Duodenal mucosa (tissue), 2 donors: Measurements from ENCODE around the gene PNPLA2.
A peak's percentile ranks its signal among the peaks of the same experiment; 100 is the strongest.

Experiments
- H3K27ac ChIP-seq: one replicate; pipeline ENCODE4 v1.7.0; 2013; ENCODE audit warnings: low read depth, low read length
- H3K27me3 ChIP-seq, 2 donors: one replicate each; pipeline ENCODE4 v1.7.0; 2013; ENCODE audit warnings: low read length in 2 of 2, control low read depth in 1 of 2; ENCODE audit not compliant: insufficient read depth in 2 of 2, control insufficient read depth in 1 of 2
- H3K36me3 ChIP-seq, 2 donors: one replicate each; pipeline ENCODE4 v1.7.0; 2013; ENCODE audit warnings: low read length in 2 of 2, control low read depth in 1 of 2; ENCODE audit not compliant: insufficient read depth in 2 of 2, control insufficient read depth in 1 of 2
- H3K4me1 ChIP-seq, 2 donors: one replicate each; pipeline ENCODE4 v1.7.0; 2013; ENCODE audit warnings: low read length in 2 of 2, control low read depth in 1 of 2; ENCODE audit not compliant: insufficient read depth in 2 of 2, control insufficient read depth in 1 of 2
- H3K4me3 ChIP-seq, 2 donors: one replicate each; pipeline ENCODE4 v1.7.0; 2013; ENCODE audit warnings: low read length in 2 of 2, low read depth in 1 of 2
- H3K9ac ChIP-seq, 2 donors: one replicate each; pipeline ENCODE4 v1.7.0; 2013; ENCODE audit warnings: low read length in 2 of 2, low read depth in 1 of 2
- H3K9me3 ChIP-seq, 2 donors: one replicate each; pipeline ENCODE4 v1.7.0; 2013; ENCODE audit warnings: low read length in 2 of 2, control low read depth in 1 of 2; ENCODE audit not compliant: control insufficient read depth in 1 of 2

The PNPLA2 gene

DNA sequence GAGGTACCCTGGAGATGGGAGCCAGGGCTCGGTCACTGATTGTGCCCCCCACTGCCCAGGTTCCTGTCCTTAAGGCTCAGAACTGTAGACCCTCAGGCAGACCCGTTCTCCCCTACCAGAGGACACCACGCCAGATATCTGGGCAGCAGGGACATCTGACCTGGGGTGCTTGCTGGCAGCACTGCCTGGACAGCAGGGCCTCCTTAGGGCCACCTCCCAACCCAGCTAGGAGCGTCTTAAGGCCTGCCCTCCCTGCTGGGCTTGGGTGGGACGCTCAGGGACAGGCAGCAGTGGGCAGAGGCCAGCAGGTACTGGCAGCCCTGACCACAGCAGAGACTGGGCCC is 20.5 kb downstream of the PNPLA2 start:
- Histone ChIP-seq H3K4me1 (peaks cover 42 to 48% of the 10 kb centered on the region in 2 donors), H3K4me3 (no peak overlapping the region), H3K36me3 (peaks cover 14 to 44% of the 10 kb centered on the region in 2 donors), H3K27ac (no peak overlapping the region), H3K9me3 (no peaks in the 10 kb centered on the region), H3K9ac (no peak overlapping the region), H3K27me3 (peaks cover 0 to 4% of the 10 kb centered on the region in 2 donors)

DNA sequence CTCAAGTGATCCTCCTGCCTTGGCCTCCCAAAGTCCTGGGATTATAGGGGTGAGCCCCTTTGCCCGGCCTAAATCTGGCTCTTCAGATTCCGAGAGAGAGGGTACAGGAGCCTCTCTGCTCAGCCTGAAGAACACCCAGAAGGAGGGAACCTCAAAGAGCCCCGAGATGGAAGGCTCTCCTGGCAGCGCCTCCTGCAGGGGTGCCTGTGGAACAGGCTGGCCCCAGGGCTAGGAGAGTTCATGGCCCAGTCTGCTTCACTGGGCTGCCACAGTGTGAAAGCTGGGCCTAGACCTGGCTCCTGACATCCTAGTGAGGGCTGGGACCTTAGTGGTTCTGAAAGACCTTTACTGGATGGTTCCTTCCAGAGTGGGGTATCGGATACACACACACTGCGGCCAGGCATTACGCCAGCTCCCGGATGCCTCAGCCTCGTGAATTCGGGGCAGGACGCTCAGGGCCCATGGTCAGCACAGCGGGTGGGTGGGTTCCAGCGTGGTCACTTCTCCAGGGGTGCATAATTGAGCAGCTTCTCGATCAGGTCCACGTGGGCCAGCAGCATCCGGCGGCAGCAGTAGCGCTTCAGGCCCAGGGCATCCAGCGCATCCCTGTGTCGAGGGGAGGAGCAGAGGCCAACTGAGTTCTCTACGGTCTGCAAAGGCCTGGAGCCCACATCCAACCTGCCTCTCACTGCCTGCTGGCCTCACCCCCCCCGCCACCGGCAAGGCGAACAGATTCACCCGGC is 21.3 kb downstream of the PNPLA2 start:
- no peaks in the 10 kb centered on the region for H3K9me3 ChIP-seq
- peaks cover 14 to 44% of the 10 kb centered on the region in 2 donors for H3K36me3 ChIP-seq
- H3K4me1 ChIP-seq = peaks cover 36 to 45% of the 10 kb centered on the region in 2 donors
- H3K27me3 ChIP-seq = peaks cover 0 to 4% of the 10 kb centered on the region in 2 donors
- H3K27ac ChIP-seq = no peak overlapping the region
- no peak overlapping the region for H3K9ac ChIP-seq
- peak overlapping the region in 1 of 2 donors; percentile 62 for H3K4me3 ChIP-seq

DNA sequence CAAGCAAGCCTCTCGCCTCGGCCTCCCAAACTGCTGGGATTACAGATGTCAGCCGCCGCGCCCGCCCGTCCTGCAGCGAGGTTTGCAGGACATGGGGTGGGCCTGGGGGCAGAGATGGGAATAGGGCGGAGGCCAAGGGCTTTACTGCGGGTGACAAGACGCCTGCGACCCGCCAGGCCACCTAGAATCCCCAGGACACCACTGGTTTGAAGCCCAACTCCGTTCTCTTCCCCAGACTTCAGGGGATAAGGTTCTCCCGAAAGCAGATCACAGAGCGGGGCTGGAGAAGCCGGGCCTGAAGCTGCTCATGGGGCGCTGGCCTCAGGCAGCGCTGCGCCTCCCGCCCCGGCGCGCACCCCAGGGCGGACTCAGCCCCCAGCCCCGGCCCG is 23.3 kb downstream of the PNPLA2 start:
- H3K4me1 ChIP-seq = peaks cover 36 to 46% of the 10 kb centered on the region in 2 donors
- peaks cover 10 to 35% of the 10 kb centered on the region in 2 donors for H3K36me3 ChIP-seq
- peak overlapping the region; percentile 91 for H3K27ac ChIP-seq
- peak overlapping the region; percentile 66 to 68 for H3K9ac ChIP-seq
- no peaks in the 10 kb centered on the region for H3K9me3 ChIP-seq
- H3K4me3 ChIP-seq = peak overlapping the region; percentile 91 to 94
- H3K27me3 ChIP-seq = peaks cover 0 to 7% of the 10 kb centered on the region in 2 donors

DNA sequence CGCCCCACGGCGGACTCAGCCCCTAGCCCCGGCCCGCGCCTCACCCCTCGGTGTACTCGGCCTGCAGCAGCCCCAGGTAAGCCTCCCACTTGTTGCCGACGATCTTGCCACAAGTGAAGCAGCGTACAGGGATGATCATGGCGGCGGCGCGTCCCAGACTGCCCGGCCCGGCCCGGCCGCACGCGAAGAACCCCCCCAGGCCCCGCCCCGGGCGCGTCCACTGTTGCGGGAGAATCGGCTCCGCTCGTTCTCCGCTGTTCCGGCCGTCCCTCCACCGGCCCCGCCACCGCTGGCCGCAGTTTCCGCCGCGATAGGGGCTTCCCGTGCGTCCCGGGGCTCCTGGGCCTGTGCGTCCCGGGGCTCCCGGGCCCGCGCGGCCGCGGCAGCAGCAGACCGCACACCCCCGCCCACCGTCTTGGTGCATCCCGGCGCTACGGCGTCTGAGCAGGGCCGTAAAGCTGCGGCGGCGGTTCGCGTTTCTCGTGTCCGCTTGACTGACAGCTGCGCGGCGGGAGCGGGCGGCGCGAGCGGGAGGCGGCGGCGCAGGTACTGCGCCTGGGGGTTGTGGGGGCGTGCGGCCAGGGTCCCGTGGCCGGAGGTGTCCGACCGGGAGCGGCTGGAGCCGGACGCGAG is 23.8 kb downstream of the PNPLA2 start, which contains the start of the genes POLR2L and TSPAN4:
Gene POLR2L (minus strand): TSS at position 160 of the 633 bp plus-strand sequence. CDS start 21 bp downstream, at position 139.
Gene TSPAN4 (plus strand): TSS at position 483 of the 633 bp plus-strand sequence. CDS start 7,453 bp downstream, outside the sequence.
- Histone ChIP-seq H3K27ac (peak within 1 kb of the TSS; percentile 91), H3K9ac (peak within 1 kb of the TSS; percentile 66 to 68), H3K4me1 (peaks cover 36 to 41% of the 10 kb centered on the region in 2 donors), H3K36me3 (peaks cover 10 to 29% of the 10 kb centered on the region in 2 donors), H3K9me3 (no peaks in the 10 kb centered on the region), H3K4me3 (peak within 1 kb of the TSS; percentile 91 to 94), H3K27me3 (peaks cover 0 to 7% of the 10 kb centered on the region in 2 donors)

DNA sequence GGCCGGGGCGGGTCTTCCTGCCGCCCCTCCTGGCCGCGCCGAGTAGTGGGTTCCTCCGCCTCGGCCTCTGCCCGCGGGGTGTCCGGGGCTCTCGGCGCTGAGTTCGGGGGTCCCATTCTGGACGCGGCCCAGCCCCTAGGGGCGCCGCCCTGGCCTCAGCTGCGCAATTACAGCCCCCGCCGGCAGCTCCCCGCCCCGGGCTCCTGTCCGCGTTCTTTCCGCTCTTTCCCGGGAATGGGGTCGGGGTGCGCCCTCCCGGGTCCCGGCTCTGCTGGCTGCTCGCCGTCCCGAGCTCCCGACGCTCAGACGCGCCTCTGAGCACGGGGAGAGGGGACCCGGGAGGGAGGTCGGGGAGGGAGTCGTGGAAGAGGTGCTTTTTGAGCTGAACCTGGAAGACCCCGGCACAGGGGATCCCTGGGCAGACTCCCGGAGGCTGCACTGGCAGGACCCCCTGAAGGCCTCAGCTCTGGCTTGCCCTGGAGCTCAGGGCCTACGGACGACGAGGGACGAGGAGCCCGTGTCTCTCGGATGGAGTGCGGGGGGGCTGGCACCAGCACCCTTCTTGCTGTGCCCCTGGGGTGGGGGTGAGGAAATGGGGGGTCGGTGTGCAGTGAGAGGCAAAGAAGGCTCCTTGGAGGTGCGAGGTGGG is 24.5 kb downstream of the PNPLA2 start:
- Histone ChIP-seq H3K27me3 (peaks cover 4 to 10% of the 10 kb centered on the region in 2 donors), H3K9ac (peak overlapping the region in 1 of 2 donors; percentile 33), H3K27ac (peak overlapping the region; percentile 75), H3K4me1 (peaks cover 30 to 36% of the 10 kb centered on the region in 2 donors), H3K36me3 (peaks cover 10 to 23% of the 10 kb centered on the region in 2 donors), H3K9me3 (no peaks in the 10 kb centered on the region), H3K4me3 (peak overlapping the region; percentile 91 to 94)

DNA sequence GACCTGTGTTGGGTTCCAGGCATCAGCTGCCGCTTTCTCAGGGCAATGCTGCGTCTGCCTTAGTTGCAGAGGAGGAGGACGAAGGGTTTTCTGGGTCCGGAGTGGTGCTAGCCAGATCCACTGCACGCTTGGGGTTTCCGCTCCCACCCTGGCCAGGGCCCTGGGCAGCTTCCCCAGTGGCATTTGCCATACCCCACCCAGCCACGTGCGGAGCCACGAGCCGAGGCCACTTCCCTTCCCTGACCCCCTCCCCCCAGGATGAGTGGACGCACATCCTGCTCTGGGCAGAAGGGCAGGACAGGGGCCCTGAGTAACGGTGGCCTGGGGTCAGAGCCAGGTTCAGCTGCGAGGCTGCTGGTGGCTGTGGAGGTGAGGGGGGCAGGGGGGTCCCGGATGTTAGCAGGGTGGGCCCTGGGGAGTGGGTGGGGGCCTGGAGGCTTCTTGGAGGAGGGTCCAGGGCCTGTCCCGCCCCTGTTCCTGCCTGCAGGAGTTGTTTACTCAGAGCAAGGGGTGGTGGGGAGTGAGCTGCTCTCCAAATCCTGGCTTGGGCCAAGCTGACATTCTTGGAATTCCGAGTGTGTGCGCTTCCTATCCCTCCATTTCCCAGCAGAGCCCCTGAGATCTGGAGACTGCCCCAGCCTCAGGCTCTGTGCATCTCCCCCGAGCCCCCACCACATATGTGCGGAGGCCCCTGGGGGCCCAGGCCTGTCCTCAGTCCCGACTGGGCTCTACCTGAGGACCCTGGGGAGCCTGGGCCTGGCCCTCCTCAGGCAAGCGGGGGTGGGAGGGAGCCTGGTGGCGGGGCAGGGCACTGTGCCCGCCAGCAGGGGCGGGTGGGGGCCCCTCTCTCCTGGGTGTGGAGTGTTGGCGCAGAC is 25.3 kb downstream of the PNPLA2 start:
- peak overlapping the region in 1 of 2 donors; percentile 33 for H3K9ac ChIP-seq
- peaks cover 11 to 16% of the 10 kb centered on the region in 2 donors for H3K27me3 ChIP-seq
- H3K4me1 ChIP-seq = peaks cover 28 to 37% of the 10 kb centered on the region in 2 donors
- peaks cover 3 to 16% of the 10 kb centered on the region in 2 donors for H3K36me3 ChIP-seq
- peak overlapping the region; percentile 75 for H3K27ac ChIP-seq
- H3K4me3 ChIP-seq = peak overlapping the region in 1 of 2 donors; percentile 91
- H3K9me3 ChIP-seq = no peaks in the 10 kb centered on the region

DNA sequence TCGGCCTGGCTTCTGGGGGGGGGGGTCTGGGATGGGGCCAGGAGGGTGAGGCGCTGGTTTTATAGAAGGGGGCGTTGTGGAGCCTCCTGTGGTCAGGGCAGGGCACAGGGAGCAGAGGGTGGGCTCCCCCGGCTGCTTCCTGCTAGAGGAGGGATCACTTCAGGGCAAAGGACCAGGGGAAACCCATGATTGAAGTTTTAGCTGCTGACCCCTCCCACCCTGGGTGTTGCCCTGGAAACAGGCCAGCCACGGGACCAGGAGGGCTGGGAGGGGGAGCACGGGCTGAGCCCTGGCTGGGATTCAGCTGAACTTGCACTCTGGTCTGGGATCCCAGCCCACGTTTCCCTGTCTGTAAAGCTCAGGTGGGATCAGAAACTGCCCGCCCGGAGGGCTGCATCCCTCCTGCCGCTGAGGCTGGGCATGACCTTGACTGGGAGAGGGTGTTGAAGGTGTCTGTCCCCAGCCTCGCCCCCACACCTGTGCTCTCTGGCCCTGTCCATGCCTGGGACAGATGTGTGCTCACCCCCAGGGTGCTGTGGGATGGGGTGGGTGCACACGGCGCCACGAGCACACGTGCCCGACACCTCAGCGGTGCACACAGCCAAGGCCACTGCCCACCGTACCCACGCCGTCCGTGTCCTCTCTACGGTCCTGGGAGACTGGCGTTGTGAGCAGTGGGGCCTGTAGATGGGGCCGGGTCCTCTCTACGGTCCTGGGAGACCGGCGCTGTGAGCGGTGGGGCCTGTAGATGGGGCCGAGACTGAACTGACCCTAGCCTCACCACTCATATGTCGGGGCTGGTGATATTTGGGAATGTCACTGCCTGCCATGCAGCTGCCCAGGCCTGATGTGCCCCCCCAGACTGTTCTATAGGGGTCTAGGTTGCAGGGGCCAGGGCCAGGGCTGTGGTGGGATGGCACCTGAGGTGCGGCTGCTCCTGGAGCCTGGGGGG is 26.3 kb downstream of the PNPLA2 start:
- H3K4me3 ChIP-seq = peak overlapping the region; percentile 17 to 32
- H3K36me3 ChIP-seq = peaks cover 0 to 7% of the 10 kb centered on the region in 2 donors
- H3K27me3 ChIP-seq = peaks cover 12 to 18% of the 10 kb centered on the region in 2 donors
- H3K9me3 ChIP-seq = no peaks in the 10 kb centered on the region
- H3K9ac ChIP-seq = peak overlapping the region in 1 of 2 donors; percentile 16
- no peak overlapping the region for H3K27ac ChIP-seq
- H3K4me1 ChIP-seq = peaks cover 22 to 36% of the 10 kb centered on the region in 2 donors

DNA sequence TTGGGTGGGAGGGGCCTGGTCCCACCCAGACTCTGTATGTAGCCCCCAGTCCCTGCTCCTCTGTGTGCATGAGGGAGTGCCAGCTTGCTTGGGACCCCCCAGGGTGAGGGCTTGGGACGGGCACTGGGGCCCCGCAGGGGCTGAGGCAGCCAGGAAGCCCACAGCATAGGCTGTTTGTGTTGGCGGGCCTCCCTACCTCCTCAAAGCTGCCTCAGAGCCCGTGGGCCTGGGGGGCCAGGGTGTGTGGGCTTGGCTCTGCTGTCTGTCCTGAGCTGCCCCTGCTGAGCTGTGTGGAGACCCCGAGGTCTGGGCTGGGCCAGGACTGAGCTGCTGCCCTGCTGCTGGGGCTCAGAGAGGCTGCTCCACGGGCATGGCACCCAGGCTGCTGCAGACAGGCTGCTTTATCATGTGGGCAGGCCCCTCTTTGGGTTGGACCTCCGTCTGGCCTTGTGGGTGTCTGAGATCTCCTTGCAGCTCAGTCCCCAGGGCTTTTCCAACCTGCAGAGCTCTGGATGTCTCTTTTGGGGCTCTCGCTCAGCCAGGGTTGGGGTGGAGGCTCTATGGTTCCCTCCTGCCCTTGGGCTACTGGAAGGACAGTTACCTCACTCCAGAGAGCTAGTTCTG is 27.3 kb downstream of the PNPLA2 start:
- H3K36me3 ChIP-seq = no peaks in the 10 kb centered on the region
- no peak overlapping the region for H3K9ac ChIP-seq
- no peak overlapping the region for H3K27ac ChIP-seq
- peaks cover 22 to 26% of the 10 kb centered on the region in 2 donors for H3K27me3 ChIP-seq
- peaks cover 13 to 26% of the 10 kb centered on the region in 2 donors for H3K4me1 ChIP-seq
- no peak overlapping the region for H3K4me3 ChIP-seq
- H3K9me3 ChIP-seq = no peaks in the 10 kb centered on the region
